ENCODE results near the gene PROX1.

The PROX1 gene

GRCh38 chr1:214022229-214022791, 34.5 kb downstream of the PROX1 start:
- no peaks in the 10 kb centered on the region for H3K4me1 ChIP-seq
- no peaks in the 10 kb centered on the region for H3K9me3 ChIP-seq (ENCODE audit: control insufficient read depth, low read length)
- no peak overlapping the region for H3K4me3 ChIP-seq (ENCODE audit: low read depth, low read length)
- no peak overlapping the region for H3K9ac ChIP-seq
- H3K4me2 ChIP-seq (ENCODE audit: low read length), result no peak overlapping the region
- TF ChIP-seq CTCF (IDR thresholded peaks at IDR 0.05), result no peak
- no peaks in the 10 kb centered on the region for H3K79me2 ChIP-seq
- H3K36me3 ChIP-seq (ENCODE audit: control insufficient read depth, insufficient read depth, low read length), result no peaks in the 10 kb centered on the region
- H3K27ac ChIP-seq, result no peak overlapping the region
- no peaks in the 10 kb centered on the region for H3K27me3 ChIP-seq (ENCODE audit: control insufficient read depth, insufficient read depth, low read length)
- no peak overlapping the region for H2AFZ ChIP-seq

GRCh38 chr1:214022810-214023425, 35.1 kb downstream of the PROX1 start:
- no peak overlapping the region for H3K4me2 ChIP-seq (ENCODE audit: low read length)
- no peak for TF ChIP-seq CTCF (IDR thresholded peaks at IDR 0.05)
- H3K9me3 ChIP-seq (ENCODE audit: control insufficient read depth, low read length), result no peaks in the 10 kb centered on the region
- no peaks in the 10 kb centered on the region for H3K36me3 ChIP-seq (ENCODE audit: control insufficient read depth, insufficient read depth, low read length)
- H3K79me2 ChIP-seq, result no peaks in the 10 kb centered on the region
- H2AFZ ChIP-seq, result no peak overlapping the region
- H3K4me3 ChIP-seq (ENCODE audit: low read depth, low read length), result no peak overlapping the region
- H3K9ac ChIP-seq, result no peak overlapping the region
- no peaks in the 10 kb centered on the region for H3K27me3 ChIP-seq (ENCODE audit: control insufficient read depth, insufficient read depth, low read length)
- H3K4me1 ChIP-seq, result no peaks in the 10 kb centered on the region
- H3K27ac ChIP-seq, result no peak overlapping the region

DNA sequence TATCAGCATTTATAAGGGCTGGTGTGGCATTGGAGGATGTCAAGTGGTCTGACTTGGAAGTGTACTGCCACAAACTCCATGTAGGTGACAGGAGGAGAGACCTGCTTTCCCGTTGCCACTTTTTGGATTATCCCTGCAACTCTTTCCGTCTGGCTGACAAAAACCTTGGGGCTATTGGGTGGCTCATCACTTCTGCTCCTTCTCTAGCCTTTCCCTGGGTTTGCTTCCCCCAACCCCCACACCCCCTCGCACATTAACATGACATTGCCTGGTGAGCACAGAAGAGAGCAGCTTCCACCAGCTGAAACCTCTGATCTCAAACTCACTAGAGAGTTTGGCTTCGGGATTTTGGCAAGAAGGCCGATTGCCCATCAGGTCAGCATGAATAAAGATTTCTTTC, 39.2 kb downstream of the PROX1 start:
- Histone ChIP-seq H3K27ac (no peak overlapping the region), H3K4me3 (ENCODE audit: low read depth, low read length) (no peak overlapping the region), H3K9ac (no peak overlapping the region), H3K9me3 (ENCODE audit: control insufficient read depth, low read length) (no peaks in the 10 kb centered on the region), H3K4me2 (ENCODE audit: low read length) (no peak overlapping the region), H3K36me3 (ENCODE audit: control insufficient read depth, insufficient read depth, low read length) (no peaks in the 10 kb centered on the region), H3K4me1 (no peaks in the 10 kb centered on the region), H2AFZ (no peak overlapping the region), H3K79me2 (no peaks in the 10 kb centered on the region), H3K27me3 (ENCODE audit: control insufficient read depth, insufficient read depth, low read length) (no peaks in the 10 kb centered on the region)
- TF ChIP-seq CTCF (IDR thresholded peaks at IDR 0.05), result no peak

- no peak overlapping the region for H3K4me3 ChIP-seq (ENCODE audit: low read depth, low read length)
- H3K36me3 ChIP-seq (ENCODE audit: control insufficient read depth, insufficient read depth, low read length), result no peaks in the 10 kb centered on the region
- no peaks in the 10 kb centered on the region for H3K79me2 ChIP-seq
- H3K9me3 ChIP-seq (ENCODE audit: control insufficient read depth, low read length), result no peaks in the 10 kb centered on the region
- no peak overlapping the region for H2AFZ ChIP-seq
- no peaks in the 10 kb centered on the region for H3K4me1 ChIP-seq
- no peak overlapping the region for H3K27ac ChIP-seq
- no peak for TF ChIP-seq CTCF (IDR thresholded peaks at IDR 0.05)
- H3K27me3 ChIP-seq (ENCODE audit: control insufficient read depth, insufficient read depth, low read length), result no peaks in the 10 kb centered on the region
- H3K4me2 ChIP-seq (ENCODE audit: low read length), result no peak overlapping the region
- H3K9ac ChIP-seq, result no peak overlapping the region
These were observed 39.7 kb downstream of the PROX1 start for GRCh38 chr1:214027498-214027897.

DNA sequence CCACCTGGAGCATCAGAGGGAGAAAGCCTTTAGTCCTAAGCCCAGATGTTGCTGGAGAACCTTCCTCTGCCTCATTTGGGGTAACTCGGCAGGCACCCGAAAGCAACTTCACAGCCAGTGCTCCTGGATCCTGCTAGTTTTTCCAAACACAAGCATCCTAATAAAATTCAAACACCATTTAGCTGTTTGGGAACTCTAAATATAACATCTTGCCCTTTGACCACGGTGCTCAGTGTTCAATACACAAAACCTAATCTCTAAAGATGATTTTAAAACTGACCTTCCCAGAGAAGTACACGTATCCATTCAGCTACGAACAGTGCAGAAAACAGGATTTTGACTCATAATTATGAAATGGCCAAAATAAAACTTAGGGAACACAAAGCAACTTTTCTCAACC, 40.3 kb downstream of the PROX1 start:
- no peak overlapping the region for H2AFZ ChIP-seq
- no peak overlapping the region for H3K4me3 ChIP-seq (ENCODE audit: low read depth, low read length)
- no peaks in the 10 kb centered on the region for H3K79me2 ChIP-seq
- H3K9ac ChIP-seq, result no peak overlapping the region
- no peaks in the 10 kb centered on the region for H3K9me3 ChIP-seq (ENCODE audit: control insufficient read depth, low read length)
- no peak for TF ChIP-seq CTCF (IDR thresholded peaks at IDR 0.05)
- H3K4me1 ChIP-seq, result no peaks in the 10 kb centered on the region
- no peaks in the 10 kb centered on the region for H3K27me3 ChIP-seq (ENCODE audit: control insufficient read depth, insufficient read depth, low read length)
- no peak overlapping the region for H3K27ac ChIP-seq
- H3K36me3 ChIP-seq (ENCODE audit: control insufficient read depth, insufficient read depth, low read length), result no peaks in the 10 kb centered on the region
- H3K4me2 ChIP-seq (ENCODE audit: low read length), result no peak overlapping the region

All from parathyroid adenoma (tissue), 2 donors.